GM12892 (cell line): ENCODE measurements around the gene JAK1.

Experiments
- DNase-seq: peaks from one replicate; pipeline ENCODE4 v3.0.0; 2011; ENCODE audit not compliant: insufficient read length
- FAIRE-seq: peaks from 2 replicates; lab custom pipeline; 2011; peaks lifted over from hg19 to GRCh38; lab: Jason Lieb, UNC
- POLR2A ChIP-seq: IDR thresholded peaks from 2 replicates; pipeline ENCODE4 v1.6.1; 2011; ENCODE audit warnings: low read depth, low read length, control low read depth
- POLR2AphosphoS5 ChIP-seq: IDR thresholded peaks from 2 replicates; pipeline ENCODE4 v1.6.1; 2011; ENCODE audit warnings: low read depth, low read length, control low read depth
- TAF1 ChIP-seq: IDR thresholded peaks from 2 replicates; pipeline ENCODE4 v1.6.1; 2011; ENCODE audit warnings: low read depth, mild to moderate bottlenecking, control low read depth, low read length, borderline replicate concordance

The JAK1 gene

DNA sequence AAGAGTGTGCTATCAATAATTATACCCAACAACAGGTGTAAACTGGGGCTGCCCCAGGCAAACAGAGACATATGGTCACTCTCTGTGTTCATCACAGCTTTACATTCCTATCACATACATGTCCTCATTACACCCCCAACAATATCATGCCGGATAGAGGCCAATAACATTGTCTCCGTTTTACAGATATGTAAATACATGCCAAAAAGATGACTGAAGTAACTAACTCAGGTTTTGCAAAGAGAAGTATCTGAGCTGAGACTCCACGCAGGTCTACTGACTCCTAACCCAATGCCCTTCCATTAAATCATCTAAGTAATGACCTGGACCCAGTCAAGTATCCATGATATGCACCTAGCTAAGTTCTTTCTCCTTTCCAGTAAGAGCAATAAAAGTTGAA lies 55.0 kb downstream of the JAK1 start:
- DNase-seq (no peak), FAIRE-seq (no peak)
- TF ChIP-seq TAF1 (no peak), POLR2A (no peak), POLR2AphosphoS5 (no peak)

DNA sequence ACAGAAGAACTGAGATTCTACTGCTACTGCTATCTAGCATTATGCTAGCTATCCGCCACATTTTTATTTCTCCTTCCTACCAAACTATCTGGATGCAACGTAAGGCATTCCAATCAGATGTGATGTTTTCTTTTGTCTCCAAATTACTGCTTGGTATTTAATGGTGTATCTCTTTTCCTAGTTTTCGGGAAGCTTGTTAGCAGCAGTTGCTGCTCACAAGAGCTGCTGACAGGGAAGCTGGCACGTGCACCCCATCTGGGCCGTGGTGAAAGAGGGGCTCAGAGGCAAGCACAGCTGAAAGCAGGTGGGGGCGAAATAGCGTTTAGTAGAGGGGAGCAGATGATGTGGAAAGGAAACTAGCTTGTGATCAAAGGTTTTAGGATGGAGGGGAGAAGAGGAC lies 57.3 kb downstream of the JAK1 start:
- no peak for DNase-seq
- FAIRE-seq = no peak
- TF ChIP-seq POLR2AphosphoS5 (no peak), POLR2A (no peak), TAF1 (no peak)

DNA sequence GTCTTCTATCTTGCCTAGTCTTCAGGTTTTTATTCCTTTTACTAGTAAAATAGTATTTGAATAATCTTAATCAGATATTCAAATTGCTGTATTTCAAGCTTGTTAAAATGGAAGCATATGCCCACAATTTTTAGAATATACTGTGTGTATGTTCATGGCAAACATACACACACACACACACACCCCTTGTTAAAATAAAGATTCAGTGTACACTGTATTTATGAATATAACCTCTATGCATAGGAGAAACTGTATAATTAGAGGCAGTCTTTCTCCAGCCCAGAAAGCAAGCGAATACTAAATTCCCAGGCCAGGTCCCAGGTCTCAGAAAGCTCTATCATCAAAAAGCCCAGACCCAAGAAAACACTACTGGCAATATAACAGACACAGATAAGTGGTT lies 57.8 kb downstream of the JAK1 start:
- DNase-seq = no peak
- no peak for FAIRE-seq
- TF ChIP-seq POLR2A (no peak), POLR2AphosphoS5 (no peak), TAF1 (no peak)

DNA sequence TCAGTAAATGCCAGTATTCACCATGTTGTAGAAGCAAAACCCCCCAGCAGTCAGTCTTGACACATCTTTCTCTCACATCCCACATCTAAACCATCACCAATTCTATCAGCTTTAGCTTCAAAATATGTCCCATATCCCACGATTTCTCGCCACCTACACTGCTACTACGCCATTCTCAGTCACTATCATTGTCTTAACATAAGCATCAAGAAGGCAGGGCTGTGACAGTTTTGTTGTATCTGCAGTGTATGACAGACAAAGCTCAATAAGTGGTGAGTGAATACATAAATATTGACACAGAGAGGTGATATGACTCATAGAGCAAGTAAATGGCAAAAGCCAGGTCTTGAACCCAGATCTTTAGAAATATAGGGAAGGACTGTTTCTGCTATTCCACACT lies 59.9 kb downstream of the JAK1 start:
- TF ChIP-seq TAF1 = no peak
- no peak for TF ChIP-seq POLR2A
- TF ChIP-seq POLR2AphosphoS5 = no peak
- DNase-seq (no peak), FAIRE-seq (peak; percentile 42)

DNA sequence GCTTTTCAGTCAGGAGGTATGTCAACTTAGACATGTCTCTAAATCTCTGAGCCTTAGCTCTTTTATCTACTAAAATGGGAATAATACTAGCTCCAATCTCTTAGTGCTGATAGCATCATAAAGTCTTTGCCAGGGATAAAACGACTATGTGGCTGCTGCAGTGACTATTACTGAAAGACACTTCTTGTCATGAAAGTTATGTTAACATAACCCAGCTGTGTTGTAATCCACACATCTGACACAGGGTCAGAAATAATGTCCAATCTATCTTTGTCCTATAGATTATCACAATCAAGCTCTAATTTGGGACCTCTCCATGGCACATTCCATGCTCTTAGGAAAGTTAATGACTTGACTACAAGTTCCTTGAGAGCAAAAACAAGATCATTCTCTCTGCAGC lies 62.8 kb downstream of the JAK1 start:
- no peak for TF ChIP-seq POLR2AphosphoS5
- no peak for TF ChIP-seq POLR2A
- TF ChIP-seq TAF1 = no peak
- DNase-seq (no peak), FAIRE-seq (no peak)

DNA sequence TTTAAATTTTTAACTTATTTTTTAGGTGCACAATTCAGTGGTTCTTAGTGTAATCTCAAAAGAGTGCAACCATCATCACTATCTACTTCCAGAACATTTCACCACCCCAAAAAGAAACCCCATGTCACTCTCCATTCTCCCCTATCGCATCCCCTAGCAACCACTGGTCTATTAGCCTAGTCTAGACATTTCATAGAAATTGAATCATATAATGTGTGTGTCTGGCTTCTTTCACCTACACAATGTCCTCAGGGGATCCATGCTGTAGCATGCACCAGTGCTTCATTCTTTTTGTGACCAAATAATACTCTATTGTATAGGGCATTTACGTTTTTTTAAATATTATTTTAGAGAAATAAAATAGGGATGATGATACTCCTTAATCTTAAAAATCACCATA lies 64.7 kb downstream of the JAK1 start:
- DNase-seq = no peak
- FAIRE-seq = no peak
- TF ChIP-seq POLR2AphosphoS5 = no peak
- TF ChIP-seq POLR2A = no peak
- no peak for TF ChIP-seq TAF1

DNA sequence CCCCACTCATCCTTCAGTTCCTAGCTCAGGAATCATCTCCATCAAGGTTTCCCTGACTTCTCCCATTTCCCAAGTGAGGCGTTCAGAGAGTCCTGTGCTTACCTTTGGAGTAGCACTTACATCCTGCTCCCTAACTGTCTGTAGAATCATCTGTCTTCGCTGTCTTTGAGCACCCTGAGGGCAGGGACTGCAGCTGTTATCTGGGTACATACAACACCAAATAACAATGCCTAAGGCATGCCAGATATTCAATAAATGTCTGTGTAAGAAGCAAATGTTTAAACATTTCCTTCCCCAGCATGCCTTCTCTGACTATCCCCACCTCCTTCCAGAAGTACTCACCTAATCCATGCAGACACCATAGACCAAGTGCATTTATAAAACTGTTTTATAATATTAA lies 65.4 kb downstream of the JAK1 start:
- no peak for TF ChIP-seq POLR2AphosphoS5
- TF ChIP-seq TAF1 = no peak
- TF ChIP-seq POLR2A = no peak
- DNase-seq = no peak
- no peak for FAIRE-seq

DNA sequence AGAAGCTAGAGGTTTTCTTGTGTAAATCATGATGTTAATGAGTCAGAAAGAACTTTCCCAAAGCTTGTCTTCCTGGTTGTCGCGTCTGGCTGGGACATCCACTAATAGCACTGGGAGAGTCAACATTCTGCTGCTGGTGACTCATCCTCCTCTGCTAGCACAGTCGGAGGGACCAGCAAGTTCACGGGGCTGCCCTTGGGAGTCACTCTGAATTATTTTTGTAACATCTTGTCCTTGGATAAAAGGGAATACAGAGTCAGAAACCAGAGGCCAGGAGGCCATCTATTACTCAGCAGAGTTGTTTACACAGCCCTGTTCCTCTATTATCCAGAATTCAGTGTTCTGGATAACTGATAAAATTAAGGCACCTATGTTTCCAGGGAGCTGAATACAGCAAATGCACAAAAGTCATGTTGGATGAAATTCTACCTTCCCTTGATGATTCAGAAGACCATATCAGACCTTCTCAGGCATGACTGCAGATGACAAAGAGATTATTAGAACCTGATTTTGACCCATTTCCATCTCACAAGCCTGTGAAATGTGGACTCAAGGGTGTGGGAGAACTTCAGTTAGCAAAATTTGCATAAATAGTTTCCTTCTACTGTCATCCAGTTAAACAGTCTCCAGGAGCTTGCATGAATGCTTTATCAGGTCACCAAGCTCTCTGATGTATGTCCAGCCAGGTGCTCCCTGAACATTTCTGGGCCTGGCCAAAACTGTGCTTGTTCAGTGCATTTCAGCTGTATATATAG lies 68.1 kb downstream of the JAK1 start:
- no peak for DNase-seq
- no peak for TF ChIP-seq POLR2AphosphoS5
- TF ChIP-seq TAF1 = no peak
- no peak for TF ChIP-seq POLR2A
- FAIRE-seq = peak; percentile 53

DNA sequence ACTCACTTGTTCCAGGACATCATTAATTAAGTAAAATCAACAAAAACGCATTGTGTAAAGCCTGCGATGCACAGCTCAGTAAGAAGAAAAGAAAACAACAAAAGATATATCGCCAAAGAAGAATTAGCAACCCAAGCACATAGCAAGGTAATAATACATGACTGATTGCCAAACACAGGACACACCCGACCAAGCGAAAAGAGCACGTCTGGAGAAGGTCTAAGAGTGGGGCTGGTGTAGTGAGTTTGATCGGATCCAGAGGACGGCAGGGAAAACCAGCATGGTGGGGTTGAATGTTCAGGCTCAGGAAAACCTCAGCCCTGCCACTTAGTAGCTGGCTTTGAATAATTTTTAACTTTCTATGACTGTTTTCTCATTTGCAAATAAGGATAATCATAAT lies 69.8 kb downstream of the JAK1 start:
- TF ChIP-seq TAF1 = no peak
- no peak for TF ChIP-seq POLR2AphosphoS5
- no peak for TF ChIP-seq POLR2A
- no peak for FAIRE-seq
- no peak for DNase-seq

DNA sequence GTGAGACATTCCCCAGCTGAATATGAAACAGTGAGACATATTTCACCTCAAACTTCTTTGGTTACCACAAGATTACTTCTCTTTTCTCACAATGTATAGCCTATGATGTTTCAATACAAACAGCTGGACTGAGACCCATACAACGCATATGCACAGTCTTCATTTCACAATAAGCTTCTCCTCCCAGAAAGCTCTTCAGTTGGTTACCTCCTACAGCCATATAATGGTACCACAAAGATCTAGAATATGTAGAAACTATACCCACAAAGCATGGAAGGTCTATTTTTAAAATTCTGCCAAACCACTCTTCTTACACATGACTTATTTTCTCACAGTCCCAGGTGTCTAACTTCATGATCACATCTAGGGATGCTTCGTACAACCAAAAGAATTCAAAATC lies 70.8 kb downstream of the JAK1 start:
- DNase-seq = no peak
- TF ChIP-seq TAF1 (no peak), POLR2A (no peak), POLR2AphosphoS5 (no peak)
- FAIRE-seq = no peak

DNA sequence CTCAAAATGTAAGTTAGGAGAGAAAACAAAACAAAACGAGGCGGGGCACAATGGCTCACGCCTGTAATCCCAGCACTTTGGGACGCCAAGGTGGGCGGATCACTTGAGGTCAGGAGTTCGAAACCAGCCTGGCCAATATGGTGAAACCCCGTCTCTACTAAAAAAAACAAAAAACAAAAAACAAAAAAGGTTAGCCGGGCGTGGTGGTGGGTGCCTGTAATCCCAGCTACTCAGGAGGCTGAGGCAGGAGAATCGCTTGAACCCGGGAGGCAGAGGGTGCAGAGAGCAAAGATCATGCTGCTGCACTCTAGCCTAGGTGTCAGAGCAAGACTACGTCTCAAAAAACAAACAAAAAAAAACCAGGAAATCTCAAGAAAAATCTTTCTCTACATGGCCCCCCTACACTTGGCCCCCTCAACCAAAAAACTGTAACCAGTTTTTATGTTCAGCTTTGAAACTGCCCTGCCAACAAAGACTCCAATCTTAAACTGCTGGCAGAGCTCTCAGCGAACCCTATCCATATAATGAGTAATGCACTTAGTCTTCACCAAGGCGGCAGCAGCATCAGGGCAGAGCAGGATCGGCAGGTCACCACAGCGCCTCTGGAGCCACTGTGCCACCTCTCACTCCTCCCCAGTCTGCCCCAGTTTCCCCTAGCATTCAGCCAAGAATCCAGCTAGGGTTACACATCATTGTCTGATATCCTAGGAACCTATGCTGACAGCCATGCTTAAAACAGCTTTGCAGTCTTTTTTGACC lies 71.7 kb downstream of the JAK1 start:
- DNase-seq = no peak
- TF ChIP-seq TAF1 = no peak
- no peak for TF ChIP-seq POLR2AphosphoS5
- TF ChIP-seq POLR2A = no peak
- no peak for FAIRE-seq

DNA sequence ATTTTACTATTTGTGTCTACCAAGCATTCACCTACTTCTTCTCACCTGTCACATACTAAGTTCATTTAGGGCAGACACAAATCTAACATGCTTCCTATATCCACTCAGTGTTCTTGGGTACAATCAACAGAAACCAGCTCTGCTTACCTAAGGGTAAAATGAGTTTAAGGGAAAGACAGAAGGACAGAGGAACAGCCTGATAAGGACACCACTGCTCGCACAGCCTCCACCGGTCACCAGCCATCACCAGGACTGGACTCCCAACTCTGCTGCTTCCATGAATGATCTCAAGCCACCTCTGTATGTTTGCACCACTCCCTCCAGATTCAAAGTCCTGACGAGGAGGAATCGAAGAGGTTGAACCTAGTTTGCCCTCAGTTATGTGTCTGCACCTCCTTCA lies 72.4 kb downstream of the JAK1 start:
- no peak for DNase-seq
- TF ChIP-seq TAF1 (no peak), POLR2AphosphoS5 (no peak), POLR2A (no peak)
- no peak for FAIRE-seq
